Measurements from ENCODE around the gene PLA2G6. TPM values are rescaled to one million over a fixed set of nuclear protein-coding genes. Genes with fewer than 3 reads are reported as not detected.

PLA2G6 gene
- total RNA-seq, 1 experiment from 2014 or later = 18.7 TPM

- Mint-ChIP-seq H3K36me3 (ENCODE audit: insufficient read depth, unreplicated experiment) (peaks cover 15% of the 10 kb centered on the region), H3K27me3 (ENCODE audit: insufficient read depth, unreplicated experiment) (no peaks in the 10 kb centered on the region), H3K4me3 (ENCODE audit: unreplicated experiment) (no peak overlapping the region), H3K27ac (ENCODE audit: unreplicated experiment) (no peak overlapping the region), H3K4me1 (ENCODE audit: low read depth, unreplicated experiment) (peaks cover 24% of the 10 kb centered on the region), H3K9me3 (ENCODE audit: unreplicated experiment) (no peaks in the 10 kb centered on the region)
- Histone ChIP-seq H3K36me3 (ENCODE audit: control insufficient read depth, insufficient read depth, low read length) (no peaks in the 10 kb centered on the region), H3K4me1 (peaks cover 43% of the 10 kb centered on the region), H3K9me3 (no peaks in the 10 kb centered on the region), H3K4me3 (ENCODE audit: low read depth, low read length) (no peak overlapping the region), H3K27me3 (replicated peaks; ENCODE audit: control insufficient read depth, insufficient read depth, low read length) (no peaks in the 10 kb centered on the region)
- ChIA-PET POLR2A (no interaction called here), CTCF (no interaction called here)
- TF ChIP-seq CTCF (IDR thresholded peaks at IDR 0.05; ENCODE audit: insufficient read depth in 1 of 2, low read depth in 1 of 2, low read length in 1 of 2, severe bottlenecking in 1 of 2, unreplicated experiment in 1 of 2) = no peak
- no TSS peak for BruUV-seq (replicated peaks)
- intact Hi-C loops (cut with micrococcal nuclease; ENCODE audit: unreplicated experiment) = no loop called here
- DNase-seq = no peak
Measured at GRCh38 chr22:38176170-38176741, 5.4 kb downstream of the PLA2G6 start.

GRCh38 chr22:38175206-38176118 lies 6.2 kb downstream of the PLA2G6 start:
- Histone ChIP-seq H3K36me3 (ENCODE audit: control insufficient read depth, insufficient read depth, low read length) (no peaks in the 10 kb centered on the region), H3K4me3 (ENCODE audit: low read depth, low read length) (no peak overlapping the region), H3K9me3 (no peaks in the 10 kb centered on the region), H3K27me3 (replicated peaks; ENCODE audit: control insufficient read depth, insufficient read depth, low read length) (no peaks in the 10 kb centered on the region), H3K4me1 (peaks cover 35% of the 10 kb centered on the region)
- H3K36me3 Mint-ChIP-seq (ENCODE audit: insufficient read depth, unreplicated experiment) = peaks cover 15% of the 10 kb centered on the region
- BruUV-seq (replicated peaks) = no TSS peak
- intact Hi-C loops (cut with micrococcal nuclease; ENCODE audit: unreplicated experiment) = no loop called here
- no peaks in the 10 kb centered on the region for H3K9me3 Mint-ChIP-seq (ENCODE audit: unreplicated experiment)
- peaks cover 16% of the 10 kb centered on the region for H3K4me1 Mint-ChIP-seq (ENCODE audit: low read depth, unreplicated experiment)
- CTCF ChIA-PET = no interaction called here
- no peak for TF ChIP-seq CTCF (IDR thresholded peaks at IDR 0.05; ENCODE audit: insufficient read depth in 1 of 2, low read depth in 1 of 2, low read length in 1 of 2, severe bottlenecking in 1 of 2, unreplicated experiment in 1 of 2)
- H3K4me3 Mint-ChIP-seq (ENCODE audit: unreplicated experiment) = no peak overlapping the region
- no peaks in the 10 kb centered on the region for H3K27me3 Mint-ChIP-seq (ENCODE audit: insufficient read depth, unreplicated experiment)
- DNase-seq = no peak
- H3K27ac Mint-ChIP-seq (ENCODE audit: unreplicated experiment) = peak overlapping the region; percentile 8
- POLR2A ChIA-PET = no interaction called here

GRCh38 chr22:38174626-38175025 lies 7.0 kb downstream of the PLA2G6 start:
- DNase-seq = no peak
- H3K27ac Mint-ChIP-seq (ENCODE audit: unreplicated experiment) = no peak overlapping the region
- H3K36me3 Mint-ChIP-seq (ENCODE audit: insufficient read depth, unreplicated experiment) = peaks cover 15% of the 10 kb centered on the region
- POLR2A ChIA-PET = no interaction called here
- no TSS peak for BruUV-seq (replicated peaks)
- no peak overlapping the region for H3K4me3 ChIP-seq (ENCODE audit: low read depth, low read length)
- H3K4me3 Mint-ChIP-seq (ENCODE audit: unreplicated experiment) = no peak overlapping the region
- H3K4me1 ChIP-seq = peaks cover 27% of the 10 kb centered on the region
- no peaks in the 10 kb centered on the region for H3K36me3 ChIP-seq (ENCODE audit: control insufficient read depth, insufficient read depth, low read length)
- no peak for TF ChIP-seq CTCF (IDR thresholded peaks at IDR 0.05; ENCODE audit: insufficient read depth in 1 of 2, low read depth in 1 of 2, low read length in 1 of 2, severe bottlenecking in 1 of 2, unreplicated experiment in 1 of 2)
- no peaks in the 10 kb centered on the region for H3K9me3 Mint-ChIP-seq (ENCODE audit: unreplicated experiment)
- intact Hi-C loops (cut with micrococcal nuclease; ENCODE audit: unreplicated experiment) = no loop called here
- no peaks in the 10 kb centered on the region for H3K27me3 ChIP-seq (replicated peaks; ENCODE audit: control insufficient read depth, insufficient read depth, low read length)
- CTCF ChIA-PET = no interaction called here
- no peaks in the 10 kb centered on the region for H3K27me3 Mint-ChIP-seq (ENCODE audit: insufficient read depth, unreplicated experiment)
- H3K4me1 Mint-ChIP-seq (ENCODE audit: low read depth, unreplicated experiment) = peaks cover 8% of the 10 kb centered on the region
- no peaks in the 10 kb centered on the region for H3K9me3 ChIP-seq

All from Caco-2 (cell line).